Spleen (tissue), 7 donors: ENCODE data around the gene GALNT18.

ENCODE experiments used
- POLR2A ChIP-seq, 3 donors: fragments of 450-650 bp; IDR thresholded peaks; one replicate each; pipeline ENCODE4 v1.5.1; 2017; ENCODE audit warnings: antibody characterized with exemption in 3 of 3, mild to moderate bottlenecking in 1 of 3
- POLR2AphosphoS5 ChIP-seq, 3 donors: sonication (generic); formaldehyde crosslinking; IDR thresholded peaks; one replicate each; pipeline ENCODE4 v1.5.1; 2017; ENCODE audit warnings: antibody characterized with exemption in 3 of 3
- TF ChIP-seq, protein P1 (sequence below), 11 experiments: fragments of 200-600 bp in 7 of 11; fragments of 450-650 bp in 4 of 11; sonication (generic) in 4 of 11; IDR thresholded peaks in 8 of 11; conservative IDR thresholded peaks in 3 of 11; 1 replicate in 7 of 11; 2 replicates in 4 of 11; pipeline versions ENCODE4 v1.4.0 to v1.8.0; 2016 to 2021; ENCODE audit warnings: antibody characterized with exemption in 11 of 11, inconsistent platforms in 4 of 11, mild to moderate bottlenecking in 1 of 11
- donor health status: DM: no; HTN: no; CAD: no; lungs with moderate emphysema.
- donor health status: DM: no; HTN: no; CAD: no.
- donor health status: DM: no; HTN: no; CAD: no.

DNA sequence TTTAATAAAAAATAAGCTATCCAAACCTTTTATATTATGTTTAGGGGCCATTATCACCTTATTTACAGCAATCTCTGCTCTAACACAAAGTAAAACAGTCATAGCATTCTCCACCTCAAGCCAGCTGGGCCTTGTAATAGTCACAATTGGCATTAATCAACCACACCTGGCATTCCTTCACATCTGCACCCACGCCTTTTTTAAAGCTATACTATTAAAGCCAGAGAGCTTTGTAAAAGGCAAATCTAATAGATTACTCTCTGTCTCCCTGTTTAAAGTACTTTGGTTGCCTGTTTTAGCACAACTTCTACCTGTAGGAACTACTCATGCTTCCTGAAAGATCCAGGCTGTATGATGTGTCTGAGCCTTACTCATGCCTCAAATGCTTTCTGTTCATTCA is 381.8 kb downstream of the GALNT18 start:
- TF ChIP-seq, protein P1, sequence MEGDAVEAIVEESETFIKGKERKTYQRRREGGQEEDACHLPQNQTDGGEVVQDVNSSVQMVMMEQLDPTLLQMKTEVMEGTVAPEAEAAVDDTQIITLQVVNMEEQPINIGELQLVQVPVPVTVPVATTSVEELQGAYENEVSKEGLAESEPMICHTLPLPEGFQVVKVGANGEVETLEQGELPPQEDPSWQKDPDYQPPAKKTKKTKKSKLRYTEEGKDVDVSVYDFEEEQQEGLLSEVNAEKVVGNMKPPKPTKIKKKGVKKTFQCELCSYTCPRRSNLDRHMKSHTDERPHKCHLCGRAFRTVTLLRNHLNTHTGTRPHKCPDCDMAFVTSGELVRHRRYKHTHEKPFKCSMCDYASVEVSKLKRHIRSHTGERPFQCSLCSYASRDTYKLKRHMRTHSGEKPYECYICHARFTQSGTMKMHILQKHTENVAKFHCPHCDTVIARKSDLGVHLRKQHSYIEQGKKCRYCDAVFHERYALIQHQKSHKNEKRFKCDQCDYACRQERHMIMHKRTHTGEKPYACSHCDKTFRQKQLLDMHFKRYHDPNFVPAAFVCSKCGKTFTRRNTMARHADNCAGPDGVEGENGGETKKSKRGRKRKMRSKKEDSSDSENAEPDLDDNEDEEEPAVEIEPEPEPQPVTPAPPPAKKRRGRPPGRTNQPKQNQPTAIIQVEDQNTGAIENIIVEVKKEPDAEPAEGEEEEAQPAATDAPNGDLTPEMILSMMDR (IDR thresholded peaks at IDR 0.05 in 8 of 11, conservative IDR thresholded peaks at IDR 0.05 in 3 of 11): no peak
- TF ChIP-seq POLR2A (IDR thresholded peaks at IDR 0.05): no peak
- no peak for TF ChIP-seq POLR2AphosphoS5 (IDR thresholded peaks at IDR 0.05)
